HG02588 (cell line): ENCODE results near the gene MOSMO.
"Not testable (repeated sequence)": the region's sequence is repeated elsewhere in the genome, so short reads cannot be mapped to it uniquely, and the experiment has no call there.

Experiments
- ATAC-seq: cut with Tn5 transposase; IDR thresholded peaks from one replicate; pipeline ENCODE4 v1.9.1; 2021; ENCODE audit warnings: mild to moderate bottlenecking, moderate library complexity; ENCODE audit not compliant: unreplicated experiment

Gene MOSMO

GRCh38 chr16:22034503-22034902 is 26.6 kb downstream of the MOSMO start:
- no peak for ATAC-seq

GRCh38 chr16:22035153-22035552 is 27.2 kb downstream of the MOSMO start:
- no peak for ATAC-seq

- not testable (repeated sequence) for ATAC-seq
Measured at GRCh38 chr16:22043882-22044281, 36.0 kb downstream of the MOSMO start.

- not testable (repeated sequence) for ATAC-seq
Measured at GRCh38 chr16:22045888-22046287, 38.0 kb downstream of the MOSMO start.

GRCh38 chr16:22050963-22051362 is 43.1 kb downstream of the MOSMO start:
- no peak for ATAC-seq

GRCh38 chr16:22052980-22053379 is 45.1 kb downstream of the MOSMO start:
- ATAC-seq, result no peak

- no peak for ATAC-seq
Measured at GRCh38 chr16:22053921-22054341, 46.0 kb downstream of the MOSMO start.

- ATAC-seq, result no peak
Measured at GRCh38 chr16:22054847-22055590, 47.1 kb downstream of the MOSMO start.

GRCh38 chr16:22055881-22056280 is 48.0 kb downstream of the MOSMO start:
- ATAC-seq, result no peak

GRCh38 chr16:22063888-22064467 is 56.1 kb downstream of the MOSMO start:
- no peak for ATAC-seq

- ATAC-seq, result no peak
Measured at GRCh38 chr16:22065252-22065651, 57.3 kb downstream of the MOSMO start.

- ATAC-seq, result no peak
Measured at GRCh38 chr16:22070361-22071330, 62.7 kb downstream of the MOSMO start.

GRCh38 chr16:22071331-22071910 is 63.5 kb downstream of the MOSMO start:
- no peak for ATAC-seq

GRCh38 chr16:22073350-22073749 is 65.4 kb downstream of the MOSMO start:
- no peak for ATAC-seq

GRCh38 chr16:22075043-22075757 is 67.3 kb downstream of the MOSMO start:
- ATAC-seq, result no peak

- no peak for ATAC-seq
Measured at GRCh38 chr16:22075776-22076175, 67.9 kb downstream of the MOSMO start.

- no peak for ATAC-seq
Measured at GRCh38 chr16:22077700-22078313, 69.9 kb downstream of the MOSMO start.

- ATAC-seq, result no peak
Measured at GRCh38 chr16:22078656-22079055, 70.7 kb downstream of the MOSMO start.

- no peak for ATAC-seq
Measured at GRCh38 chr16:22081050-22081449, 73.1 kb downstream of the MOSMO start.

GRCh38 chr16:22086440-22086839 is 78.5 kb downstream of the MOSMO start:
- no peak for ATAC-seq
